Transverse colon (tissue), 4 donors: ENCODE measurements around the gene UBR7. TPM values are rescaled to one million over a fixed set of nuclear protein-coding genes. Genes with fewer than 3 reads are reported as not detected.

Experiments
- DNase-seq: peaks from one replicate; pipeline ENCODE4 v3.0.0-alpha.2; 2019
- H3K27ac ChIP-seq, 4 donors: fragments of 200-600 bp; sonication (generic); 2 replicates each; pipeline ENCODE4 v1.5.1; 2016 to 2018; ENCODE audit warnings: inconsistent platforms in 4 of 4
- H3K27me3 ChIP-seq: fragments of 200-600 bp; sonication (generic); 2 replicates; pipeline ENCODE4 v1.5.1; 2017; ENCODE audit warnings: inconsistent platforms
- H3K36me3 ChIP-seq, 4 donors: fragments of 200-600 bp; sonication (generic); 2 replicates each; pipeline ENCODE4 v1.5.1; 2017 to 2019; ENCODE audit warnings: inconsistent platforms in 4 of 4
- H3K4me1 ChIP-seq, 4 donors: fragments of 200-600 bp; sonication (generic); 2 replicates each; pipeline ENCODE4 v1.5.1; 2017 to 2020; ENCODE audit warnings: inconsistent platforms in 4 of 4
- H3K4me3 ChIP-seq, 4 donors: fragments of 200-600 bp; sonication (generic); 1 replicate in 1 of 4; 2 replicates in 3 of 4; pipeline versions ENCODE4 v1.5.1 to v1.6.1; 2017 to 2019; ENCODE audit warnings: inconsistent platforms in 4 of 4
- H3K9me3 ChIP-seq, 2 donors: fragments of 200-600 bp; sonication (generic); 2 replicates each; pipeline ENCODE4 v1.5.1; 2017 to 2019; ENCODE audit warnings: inconsistent platforms in 2 of 2
- EP300 ChIP-seq: sonication (generic); formaldehyde crosslinking; IDR thresholded peaks from one replicate; pipeline ENCODE4 v1.6.1; 2017; ENCODE audit warnings: antibody characterized with exemption, low read depth
- POLR2A ChIP-seq: fragments of 450-650 bp; IDR thresholded peaks from one replicate; pipeline ENCODE4 v1.6.1; 2016; ENCODE audit warnings: antibody characterized with exemption, mild to moderate bottlenecking, moderate library complexity
- POLR2AphosphoS5 ChIP-seq, 3 donors: sonication (generic); formaldehyde crosslinking; IDR thresholded peaks; one replicate each; pipeline ENCODE4 v1.6.1; 2016; ENCODE audit warnings: antibody characterized with exemption in 3 of 3
- WGBS, 2 donors: methylation state at CpG; one replicate each; pipeline ENCODE4 v1.1.5; 2018; ENCODE audit warnings: low coverage in 1 of 2; 5-methylcytosine and 5-hydroxymethylcytosine counted together
- in situ Hi-C, 4 donors: fragments of 200-750 bp; cut with MboI; loops; one replicate each; pipeline versions ENCODE4 v1.15.0 to v1.15.1; 2017; ENCODE audit warnings: low sequenced_read_pairs in 3 of 4, low pct_ligation_motif_present in 1 of 4, low pct_unique_long_range_greater_than_20kb in 1 of 4
- intact Hi-C: fragments of 100-400 bp; cut with DNase I; formaldehyde crosslinking; loops from one replicate; pipeline ENCODE4 v1.15.1; 2023; ENCODE audit warnings: low total_unique reads
- total RNA-seq, 4 donors: library from RNA; depleted of rRNA; stranded (reverse); fragments of >200 nt; gene quantifications; one replicate each; pipeline ENCODE4 v1.1.0, GENCODE V29; 2016
- TF ChIP-seq, protein P1 (sequence below), 5 experiments: fragments of 200-600 bp in 3 of 5; fragments of 450-650 bp in 2 of 5; sonication (generic) in 3 of 5; IDR thresholded peaks; 1 replicate in 2 of 5; 2 replicates in 3 of 5; pipeline ENCODE4 v1.5.1; 2016 to 2017; ENCODE audit warnings: antibody characterized with exemption in 5 of 5, inconsistent platforms in 3 of 5, mild to moderate bottlenecking in 2 of 5, moderate library complexity in 1 of 5

The UBR7 gene
- total RNA-seq, 4 donors from 2014 or later, result 19.1 to 76.4 (median 23.8) TPM

DNA sequence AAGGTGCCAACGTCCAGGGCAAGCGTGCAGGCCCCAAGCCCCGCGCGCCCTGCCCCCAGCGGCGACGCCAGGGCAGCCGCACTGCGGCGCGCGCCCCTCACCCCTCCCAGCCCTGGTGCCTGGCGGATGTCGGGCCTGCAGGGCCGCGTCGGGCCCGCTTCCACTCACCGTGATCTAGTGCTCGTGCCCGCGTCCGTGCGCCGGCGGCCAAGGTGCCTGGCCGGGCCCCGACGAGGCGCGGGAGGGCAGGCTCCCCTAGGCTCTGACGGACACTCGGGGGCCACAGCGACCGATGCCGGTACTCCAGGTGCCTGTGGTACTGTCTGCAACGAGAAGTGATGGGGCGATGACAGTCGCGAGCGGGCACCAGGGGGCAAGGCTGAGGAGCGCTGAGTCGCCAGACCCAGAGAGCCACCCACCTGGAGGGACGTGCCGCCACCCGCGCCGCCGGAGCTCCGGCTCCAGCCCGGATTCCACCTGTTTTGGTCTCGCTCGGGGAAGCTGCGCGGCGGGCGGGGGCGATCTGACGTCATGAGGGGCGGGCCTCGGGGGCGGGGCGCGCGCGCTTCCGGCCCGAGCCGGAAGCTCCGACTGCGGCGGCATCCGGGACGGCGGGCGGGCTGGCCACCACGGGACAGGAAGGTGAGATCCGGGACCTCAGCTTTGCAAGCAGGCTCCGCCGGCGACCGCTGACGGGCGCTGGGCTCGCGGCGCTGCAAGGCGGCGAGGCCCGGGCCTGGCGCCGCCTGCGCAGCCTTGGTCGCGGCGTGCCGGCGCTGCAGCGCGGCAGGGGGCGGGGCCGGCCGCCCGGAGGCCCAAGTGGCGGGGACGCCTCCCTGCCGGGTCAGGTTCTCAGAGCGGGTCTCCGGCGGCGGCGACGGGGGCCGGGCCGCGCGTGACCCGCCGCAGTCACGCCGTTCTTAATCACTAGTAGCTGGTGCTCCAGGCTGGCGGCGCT lies 22.4 kb upstream of the UBR7 start, which contains the start of the genes LYSET and MOAP1:
Gene LYSET, plus strand, starts transcription at position 927 of the 958 bp plus-strand sequence. CDS start 89 bp downstream, outside the sequence.
Gene MOAP1, minus strand, starts transcription at position 507 of the 958 bp plus-strand sequence. CDS start 655 bp downstream, outside the sequence.
- WGBS, 2 donors, result 1% methylated on average over 58 of the region's 124 CpGs; no CpG with 5 or more reads in 1 of the 2 donors
- Histone ChIP-seq H3K27me3 (no peaks in the 10 kb centered on the region), H3K27ac (peak within 1 kb of the TSS; percentile 94 to 97 (median 94)), H3K4me3 (peak within 1 kb of the TSS; percentile 75 to 97 (median 83)), H3K9me3 (no peaks in the 10 kb centered on the region), H3K4me1 (peaks cover 16 to 29% (median 17%) of the 10 kb centered on the region in 4 donors), H3K36me3 (no peaks in the 10 kb centered on the region)
- TF ChIP-seq POLR2A (peak; percentile 90), EP300 (no peak), POLR2AphosphoS5 (IDR thresholded peaks at IDR 0.05) (peak; percentile 90 to 93 (median 93))
- TF ChIP-seq, protein P1, sequence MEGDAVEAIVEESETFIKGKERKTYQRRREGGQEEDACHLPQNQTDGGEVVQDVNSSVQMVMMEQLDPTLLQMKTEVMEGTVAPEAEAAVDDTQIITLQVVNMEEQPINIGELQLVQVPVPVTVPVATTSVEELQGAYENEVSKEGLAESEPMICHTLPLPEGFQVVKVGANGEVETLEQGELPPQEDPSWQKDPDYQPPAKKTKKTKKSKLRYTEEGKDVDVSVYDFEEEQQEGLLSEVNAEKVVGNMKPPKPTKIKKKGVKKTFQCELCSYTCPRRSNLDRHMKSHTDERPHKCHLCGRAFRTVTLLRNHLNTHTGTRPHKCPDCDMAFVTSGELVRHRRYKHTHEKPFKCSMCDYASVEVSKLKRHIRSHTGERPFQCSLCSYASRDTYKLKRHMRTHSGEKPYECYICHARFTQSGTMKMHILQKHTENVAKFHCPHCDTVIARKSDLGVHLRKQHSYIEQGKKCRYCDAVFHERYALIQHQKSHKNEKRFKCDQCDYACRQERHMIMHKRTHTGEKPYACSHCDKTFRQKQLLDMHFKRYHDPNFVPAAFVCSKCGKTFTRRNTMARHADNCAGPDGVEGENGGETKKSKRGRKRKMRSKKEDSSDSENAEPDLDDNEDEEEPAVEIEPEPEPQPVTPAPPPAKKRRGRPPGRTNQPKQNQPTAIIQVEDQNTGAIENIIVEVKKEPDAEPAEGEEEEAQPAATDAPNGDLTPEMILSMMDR (IDR thresholded peaks at IDR 0.05), result peak in 4 of 5 experiments; percentile 19 to 63 (median 33)
- in situ Hi-C loops, result no loop called here
- intact Hi-C loops, result no loop called here
- peak; percentile 90 for DNase-seq

DNA sequence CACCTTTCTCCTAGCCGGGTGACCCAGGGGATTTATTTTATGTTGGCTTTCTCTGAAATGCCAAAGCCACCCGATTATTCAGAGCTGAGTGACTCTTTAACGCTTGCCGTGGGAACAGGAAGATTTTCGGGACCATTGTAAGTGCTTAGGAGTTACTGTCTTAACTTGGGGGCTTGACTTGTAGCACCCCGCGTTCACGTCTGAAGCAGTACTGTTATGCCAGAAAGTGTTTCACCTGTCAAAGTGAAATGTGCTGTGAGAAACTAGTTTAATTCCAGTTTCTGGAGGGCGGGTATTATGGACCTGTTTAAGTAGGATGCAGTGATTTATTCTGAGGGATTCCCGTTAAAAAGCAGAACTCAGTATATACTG lies 21.7 kb upstream of the UBR7 start:
- peak overlapping the region; percentile 94 to 97 (median 94) for H3K27ac ChIP-seq
- DNase-seq, result no peak
- H3K4me3 ChIP-seq, result peak overlapping the region; percentile 46 to 97 (median 76)
- no peaks in the 10 kb centered on the region for H3K9me3 ChIP-seq
- no peaks in the 10 kb centered on the region for H3K36me3 ChIP-seq
- in situ Hi-C loops, result no loop called here
- 0% methylated on average over 1 to 10 of the region's 10 CpGs for WGBS, 2 donors
- intact Hi-C loops, result no loop called here
- no peaks in the 10 kb centered on the region for H3K27me3 ChIP-seq
- H3K4me1 ChIP-seq, result peaks cover 16 to 29% (median 17%) of the 10 kb centered on the region in 4 donors
- no peak for TF ChIP-seq EP300
- TF ChIP-seq POLR2A, result no peak
- TF ChIP-seq, protein P1 (IDR thresholded peaks at IDR 0.05), result no peak
- TF ChIP-seq POLR2AphosphoS5 (IDR thresholded peaks at IDR 0.05), result no peak

DNA sequence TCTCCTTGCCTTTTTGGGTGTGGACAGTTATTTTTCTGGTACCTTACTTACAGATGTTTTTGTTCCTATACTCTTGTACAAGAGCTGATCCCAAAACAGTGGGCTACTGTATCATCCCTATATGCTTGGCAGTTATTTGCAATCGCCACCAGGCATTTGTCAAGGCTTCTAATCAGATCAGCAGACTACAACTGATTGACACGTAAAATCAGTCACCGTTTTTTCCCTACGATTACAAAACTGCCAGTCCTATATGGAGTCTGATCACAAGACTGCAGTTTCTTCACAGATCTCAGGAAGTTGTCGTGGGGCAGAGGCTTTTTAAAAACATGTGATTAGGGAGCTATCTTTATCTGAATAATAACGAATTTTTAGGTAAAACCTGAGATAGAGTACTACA lies 20.6 kb upstream of the UBR7 start:
- H3K27ac ChIP-seq, result peak overlapping the region in 2 of 4 donors; percentile 94 to 95
- H3K27me3 ChIP-seq, result no peaks in the 10 kb centered on the region
- in situ Hi-C loops (no loop called here), intact Hi-C loops (no loop called here)
- peaks cover 16 to 29% (median 17%) of the 10 kb centered on the region in 4 donors for H3K4me1 ChIP-seq
- 69 to 79% methylated on average over 5 to 6 of the region's 6 CpGs for WGBS, 2 donors
- TF ChIP-seq EP300 (no peak), POLR2A (no peak), POLR2AphosphoS5 (IDR thresholded peaks at IDR 0.05) (no peak)
- TF ChIP-seq, protein P1 (IDR thresholded peaks at IDR 0.05), result no peak
- H3K4me3 ChIP-seq, result no peak overlapping the region
- no peak for DNase-seq
- no peaks in the 10 kb centered on the region for H3K9me3 ChIP-seq
- H3K36me3 ChIP-seq, result no peaks in the 10 kb centered on the region

DNA sequence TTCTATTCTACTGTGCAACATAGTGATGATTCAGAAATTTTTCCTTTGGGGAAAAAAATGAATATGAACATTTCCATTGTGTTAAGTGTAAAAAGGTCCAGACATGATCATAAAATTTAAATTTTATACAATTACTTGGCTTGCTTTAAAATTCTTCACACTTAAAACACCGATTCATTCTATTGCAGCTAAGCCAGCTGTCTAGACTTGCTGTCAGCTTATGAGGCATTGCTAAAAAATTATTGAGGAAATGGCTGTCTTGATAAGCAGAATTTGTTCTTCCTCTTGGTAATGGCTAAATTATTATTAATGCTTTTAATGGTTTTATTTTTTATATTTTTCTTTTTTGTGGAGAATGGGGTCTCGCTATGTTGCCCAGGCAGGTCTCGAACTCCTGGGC lies 20.1 kb upstream of the UBR7 start:
- TF ChIP-seq EP300 (no peak), POLR2AphosphoS5 (IDR thresholded peaks at IDR 0.05) (no peak), POLR2A (no peak)
- TF ChIP-seq, protein P1 (IDR thresholded peaks at IDR 0.05), result no peak
- intact Hi-C loops, result no loop called here
- DNase-seq, result no peak
- no peaks in the 10 kb centered on the region for H3K9me3 ChIP-seq
- in situ Hi-C loops, result no loop called here
- H3K4me1 ChIP-seq, result peaks cover 16 to 29% (median 17%) of the 10 kb centered on the region in 4 donors
- WGBS, 2 donors, result 94 to 97% methylated on average over 3 of the region's 3 CpGs
- no peaks in the 10 kb centered on the region for H3K36me3 ChIP-seq
- H3K4me3 ChIP-seq, result no peak overlapping the region
- H3K27me3 ChIP-seq, result no peaks in the 10 kb centered on the region
- no peak overlapping the region for H3K27ac ChIP-seq
